Occipital lobe (tissue), 2 donors: ENCODE data around the gene COL27A1. TPM values are rescaled to one million over a fixed set of nuclear protein-coding genes. Genes with fewer than 3 reads are reported as not detected.

Experiments
- DNase-seq: peaks from one replicate; lab custom pipeline; 2025; lab: John Stamatoyannopoulos, UW
- total RNA-seq: library from RNA; depleted of rRNA; stranded (reverse); fragments of >200 nt; gene quantifications from one replicate; pipeline ENCODE4 v1.2.3, GENCODE V29; 2014

The COL27A1 gene
- total RNA-seq, 1 donor from 2014 or later = 1.4 TPM

DNA sequence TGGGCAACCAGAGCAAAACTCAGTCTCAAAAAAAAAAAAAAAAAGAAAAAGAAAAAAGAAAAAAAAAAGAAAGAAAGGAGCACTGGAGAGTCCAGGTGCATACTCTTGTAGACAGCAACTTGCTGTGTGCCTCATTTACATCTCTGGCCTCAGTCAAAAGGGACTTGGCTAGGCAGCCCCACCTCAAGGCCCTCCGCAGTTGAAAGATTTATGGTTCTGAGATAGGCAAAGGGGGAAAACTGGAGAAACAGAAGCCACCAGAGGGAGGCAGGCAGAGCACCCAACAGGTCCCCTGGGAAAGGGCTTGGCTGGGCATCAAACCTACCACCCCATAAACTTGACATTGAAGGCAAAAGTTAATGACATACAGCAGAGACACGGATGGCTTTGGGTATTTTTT, 180.4 kb downstream of the COL27A1 start:
- no peak for DNase-seq

DNA sequence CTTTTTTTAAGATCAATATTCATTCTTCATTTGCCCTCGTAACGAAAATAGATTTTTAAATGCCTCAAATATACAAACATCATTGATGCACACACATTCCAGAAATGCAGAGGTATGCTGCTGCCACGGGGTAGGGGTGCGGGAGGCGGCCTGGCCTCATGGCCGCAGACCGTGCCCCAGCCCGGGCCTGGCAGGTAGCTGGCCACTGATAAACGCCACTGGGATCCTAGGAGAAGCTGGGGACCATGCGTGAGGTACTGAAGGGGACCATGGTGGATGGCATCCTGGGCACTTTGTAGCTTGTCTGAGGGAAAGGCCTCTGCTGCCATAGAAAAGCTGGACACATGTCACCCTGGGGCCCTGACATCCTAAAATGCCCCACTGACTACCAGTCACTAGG, 180.8 kb downstream of the COL27A1 start:
- DNase-seq = no peak

- DNase-seq = no peak
Observed at GRCh38 chr9:114336699-114337395, 181.5 kb downstream of the COL27A1 start.

- DNase-seq = no peak
Observed at GRCh38 chr9:114338187-114338586, 182.8 kb downstream of the COL27A1 start.

- DNase-seq = peak; percentile 5
Observed at GRCh38 chr9:114339130-114339908, 184.0 kb downstream of the COL27A1 start.

GRCh38 chr9:114341152-114341830, 186.0 kb downstream of the COL27A1 start:
- no peak for DNase-seq

GRCh38 chr9:114341991-114342390, 186.7 kb downstream of the COL27A1 start:
- DNase-seq = no peak

GRCh38 chr9:114342755-114343440, 187.6 kb downstream of the COL27A1 start:
- no peak for DNase-seq

DNA sequence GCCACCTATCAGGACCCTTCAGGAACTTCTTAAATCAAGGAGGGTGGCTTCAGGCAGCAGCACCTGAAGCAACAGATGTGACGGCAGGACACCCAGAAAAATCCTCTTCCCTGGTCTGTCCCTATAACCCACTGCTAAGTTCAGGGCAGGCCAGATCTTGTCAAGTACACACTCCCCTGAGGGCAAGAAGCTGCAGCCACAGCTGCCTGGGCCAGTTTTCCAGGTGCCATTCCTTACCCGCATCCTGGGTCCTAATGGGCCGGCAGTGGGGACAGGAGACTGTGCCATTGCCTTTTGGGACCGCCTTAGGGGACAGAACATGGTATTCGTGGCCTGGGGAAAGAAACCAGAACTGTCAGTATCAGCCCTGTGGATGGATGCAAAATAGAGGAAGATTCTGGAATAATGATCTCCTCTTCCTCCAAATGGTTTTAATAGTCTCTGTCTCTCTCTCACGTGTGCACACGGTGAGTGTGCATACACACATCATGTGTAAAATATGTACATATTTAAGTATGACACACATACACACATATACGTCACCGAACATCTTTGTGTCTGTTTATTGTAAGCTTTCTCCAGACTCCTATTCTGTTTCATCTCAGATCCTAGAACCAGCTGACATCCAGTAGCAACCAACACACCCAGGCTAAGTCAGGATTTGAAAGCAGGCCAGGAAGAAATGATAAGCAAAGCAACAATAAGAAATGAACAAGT, 188.3 kb downstream of the COL27A1 start:
- no peak for DNase-seq

DNA sequence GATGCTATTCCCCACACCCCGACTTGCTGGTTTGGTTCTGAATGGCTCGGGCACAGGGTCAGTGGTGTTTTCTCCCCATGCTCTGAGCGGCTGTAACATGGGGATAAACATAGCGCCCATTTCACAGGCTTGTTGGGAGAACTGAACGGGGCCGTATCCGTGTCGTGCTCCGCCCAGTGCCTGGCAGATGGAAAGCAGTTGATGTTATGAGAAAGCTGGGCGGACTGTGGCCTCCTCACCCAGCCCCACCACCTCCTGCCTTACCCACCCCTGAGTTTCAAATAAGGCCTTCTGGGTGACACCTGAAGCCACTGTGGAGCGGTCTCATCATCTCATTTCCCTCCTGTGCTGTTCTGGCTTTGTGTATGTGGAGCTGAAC, 188.8 kb downstream of the COL27A1 start:
- DNase-seq = no peak

DNA sequence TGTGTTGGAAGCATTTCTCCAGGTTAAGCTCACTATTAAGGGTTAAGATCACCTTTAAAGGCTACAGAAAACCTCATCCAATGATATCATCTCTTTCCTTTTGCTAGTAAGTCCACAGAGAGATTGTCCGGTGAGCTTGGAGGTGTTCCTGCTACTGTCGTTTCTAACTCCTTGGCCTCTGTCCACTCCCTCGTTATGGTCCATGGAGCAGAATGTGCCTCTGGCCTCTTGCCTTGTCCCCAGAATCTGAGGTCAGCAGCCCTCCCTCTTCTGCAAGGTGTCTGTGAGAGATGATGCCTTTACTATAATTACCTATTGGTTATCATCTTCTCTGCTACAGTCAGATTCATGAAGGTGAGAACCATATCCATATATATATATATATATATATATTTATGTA, 189.4 kb downstream of the COL27A1 start:
- no peak for DNase-seq

DNA sequence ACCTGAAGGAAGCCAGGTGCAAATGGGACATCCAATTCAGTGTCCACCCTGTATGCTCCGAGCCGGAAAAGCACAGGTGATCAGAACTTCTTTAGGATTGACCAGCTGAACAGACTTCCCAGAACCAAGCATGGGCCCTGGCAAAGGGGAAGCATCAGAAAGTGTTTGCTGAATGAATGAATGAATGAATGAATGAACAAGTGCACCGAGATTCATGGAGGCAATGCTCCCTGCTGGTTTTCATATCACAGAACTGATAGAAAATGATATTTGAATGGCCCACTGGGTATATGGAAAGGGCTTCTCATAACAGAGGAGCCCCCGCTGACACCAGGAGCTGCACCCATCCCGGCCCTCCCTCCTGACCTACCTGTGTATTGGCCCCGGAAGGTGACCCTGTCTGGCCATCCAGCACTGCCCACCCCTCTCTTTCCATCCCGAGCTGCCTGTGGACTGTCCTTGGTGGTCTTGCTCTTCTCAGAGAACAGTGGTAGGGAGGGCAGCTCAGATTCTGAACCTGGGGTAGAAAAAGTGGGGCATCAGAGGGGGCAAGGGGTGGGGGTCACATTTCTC, 190.2 kb downstream of the COL27A1 start:
- no peak for DNase-seq

GRCh38 chr9:114346146-114346545, 190.8 kb downstream of the COL27A1 start:
- no peak for DNase-seq

DNA sequence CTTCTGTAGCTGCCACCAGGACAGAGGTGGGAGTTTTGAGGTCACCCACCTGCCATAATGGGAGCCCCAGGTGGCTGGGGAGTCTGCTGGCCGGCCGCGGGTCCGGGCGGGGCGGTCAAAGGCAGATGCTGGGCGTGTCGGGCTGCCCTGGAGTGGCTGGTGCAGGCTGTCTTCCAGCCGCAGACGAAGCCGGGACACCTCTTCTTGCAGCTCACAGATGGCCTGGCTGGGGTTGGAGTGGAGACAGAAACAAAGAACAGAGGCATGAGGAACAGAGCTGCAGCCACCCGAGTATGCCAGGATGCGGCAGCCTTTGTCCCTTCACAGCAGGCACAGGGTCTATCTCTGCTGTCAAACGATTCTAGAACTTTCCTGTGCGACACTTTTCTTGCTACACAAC, 192.3 kb downstream of the COL27A1 start:
- peak; percentile 29 for DNase-seq

DNA sequence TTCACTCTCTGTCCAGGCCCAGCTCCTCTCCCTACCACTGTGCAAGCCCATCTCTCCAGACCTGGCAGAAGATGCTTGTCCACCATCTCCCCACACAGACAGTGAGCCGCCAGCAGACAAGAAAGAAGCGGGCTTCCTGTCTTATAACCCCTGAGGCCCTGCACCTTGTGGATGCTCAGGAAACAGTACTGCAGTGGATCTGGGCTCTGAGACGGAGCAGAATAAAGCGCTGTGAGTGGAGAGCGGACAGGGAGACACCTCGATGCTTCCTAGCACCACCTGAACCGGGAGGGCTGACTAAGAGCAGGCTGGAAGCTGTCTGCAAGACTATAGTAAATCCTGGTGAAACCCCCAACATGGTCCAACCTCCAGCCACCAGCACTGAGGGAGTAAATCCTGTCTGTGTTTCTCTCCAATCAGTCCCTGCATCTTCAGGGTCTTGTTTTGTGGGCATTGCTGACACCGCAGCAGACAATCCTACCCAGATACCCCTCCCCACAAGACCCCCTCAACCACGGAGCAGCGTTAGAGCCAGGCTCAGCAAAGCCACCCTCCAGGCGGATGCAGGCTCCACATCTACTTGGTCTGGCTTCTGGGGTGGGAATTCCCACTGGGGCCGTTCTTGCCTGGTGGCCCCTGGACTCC, 193.0 kb downstream of the COL27A1 start:
- no peak for DNase-seq

- DNase-seq = peak; percentile 14
Observed at GRCh38 chr9:114348906-114349482, 193.7 kb downstream of the COL27A1 start.

GRCh38 chr9:114349713-114350480, 194.6 kb downstream of the COL27A1 start:
- no peak for DNase-seq

- no peak for DNase-seq
Observed at GRCh38 chr9:114350636-114351401, 195.5 kb downstream of the COL27A1 start.
